Measurements from ENCODE around the gene WDR93.
A peak's percentile ranks its signal among the peaks of the same experiment; 100 is the strongest.

The WDR93 gene

DNA sequence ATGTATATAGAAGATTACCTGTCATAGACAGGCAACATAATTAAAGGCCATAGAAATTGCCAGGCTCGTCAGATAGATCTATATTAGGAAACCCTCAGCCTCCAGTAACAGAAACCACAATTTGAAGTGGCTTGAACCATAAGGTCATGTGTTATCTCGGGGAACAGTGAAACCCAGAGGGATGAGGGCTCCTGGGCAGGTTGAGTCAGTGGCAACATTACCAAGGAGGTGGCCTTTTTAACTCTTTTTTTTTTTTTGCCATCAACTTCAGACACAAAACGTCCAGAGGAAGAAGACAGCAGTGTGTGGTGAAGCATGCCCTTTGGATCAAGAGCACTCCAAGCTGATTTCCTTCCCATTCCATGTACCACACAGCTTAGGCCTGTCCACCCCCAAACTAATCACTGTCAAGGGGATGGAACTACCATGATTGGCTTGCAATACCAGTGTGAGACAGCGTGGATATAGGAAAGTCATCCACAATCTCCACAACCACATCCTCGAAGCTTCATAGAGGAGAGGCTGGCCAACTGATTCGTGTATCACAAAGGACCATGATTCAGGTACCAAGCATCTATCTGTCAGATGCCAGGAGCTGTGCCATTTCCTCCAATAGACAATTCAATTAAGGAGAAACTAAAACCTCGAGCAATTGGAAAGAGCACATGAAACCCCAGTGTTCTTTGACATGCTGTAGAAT, 34.3 kb upstream of the WDR93 start:
- H3K4me3 ChIP-seq, result no peak overlapping the region
- H3K36me3 ChIP-seq (ENCODE audit: insufficient read depth, low read length), result peaks cover 14% of the 10 kb centered on the region; the same call in 1 of the 2 replicates
- peak overlapping the region; percentile 86 for H3K27ac ChIP-seq
- no peaks in the 10 kb centered on the region for H3K9me3 ChIP-seq (ENCODE audit: low read depth, low read length)
- TF ChIP-seq EZH2 (IDR thresholded peaks at IDR 0.05), result no peak
- TF ChIP-seq POLR2AphosphoS5 (IDR thresholded peaks at IDR 0.05; ENCODE audit: borderline replicate concordance, low read depth, low read length), result no peak
- TF ChIP-seq FOXP2 (optimal IDR thresholded peaks at IDR 0.05; ENCODE audit: control extremely low read depth, extremely low read length, insufficient read depth), result no peak
- no peak for DNase-seq (ENCODE audit: low read depth, low spot score)
- peak overlapping the region; percentile 42 for H3K9ac ChIP-seq (ENCODE audit: insufficient read length)

DNA sequence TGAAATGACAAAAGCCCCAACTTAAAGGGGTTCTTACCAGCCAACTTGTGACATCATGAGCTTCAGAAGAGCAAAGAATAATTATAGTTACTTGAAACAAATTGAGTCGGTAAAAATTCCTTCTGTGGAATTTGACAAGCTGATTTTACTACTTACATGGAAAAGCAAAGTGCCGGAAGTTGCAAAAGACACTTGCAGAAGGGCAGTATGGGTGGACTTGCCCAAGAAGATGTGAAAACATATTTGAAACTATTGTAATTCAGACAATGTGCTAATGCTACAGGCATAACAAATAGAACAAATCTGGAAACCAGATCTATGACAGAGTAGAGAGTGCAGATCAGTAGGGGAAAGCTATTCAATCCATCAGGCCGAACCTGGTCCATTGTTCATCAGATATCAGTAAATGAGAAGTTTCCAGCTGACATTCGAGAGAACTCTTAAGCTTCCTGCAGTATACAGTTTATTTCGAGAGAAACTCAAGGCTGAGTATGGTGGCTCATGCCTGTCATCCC, 32.9 kb upstream of the WDR93 start:
- Histone ChIP-seq H3K36me3 (ENCODE audit: insufficient read depth, low read length) (peaks cover under 1% of the 10 kb centered on the region; the same call in 1 of the 2 replicates), H3K4me3 (no peak overlapping the region), H3K27ac (peak overlapping the region; percentile 60), H3K9ac (ENCODE audit: insufficient read length) (peak overlapping the region; percentile 3), H3K9me3 (ENCODE audit: low read depth, low read length) (no peaks in the 10 kb centered on the region)
- TF ChIP-seq EZH2 (IDR thresholded peaks at IDR 0.05), result no peak
- TF ChIP-seq POLR2AphosphoS5 (IDR thresholded peaks at IDR 0.05; ENCODE audit: borderline replicate concordance, low read depth, low read length), result no peak
- TF ChIP-seq FOXP2 (optimal IDR thresholded peaks at IDR 0.05; ENCODE audit: control extremely low read depth, extremely low read length, insufficient read depth), result no peak
- DNase-seq (ENCODE audit: low read depth, low spot score), result no peak

DNA sequence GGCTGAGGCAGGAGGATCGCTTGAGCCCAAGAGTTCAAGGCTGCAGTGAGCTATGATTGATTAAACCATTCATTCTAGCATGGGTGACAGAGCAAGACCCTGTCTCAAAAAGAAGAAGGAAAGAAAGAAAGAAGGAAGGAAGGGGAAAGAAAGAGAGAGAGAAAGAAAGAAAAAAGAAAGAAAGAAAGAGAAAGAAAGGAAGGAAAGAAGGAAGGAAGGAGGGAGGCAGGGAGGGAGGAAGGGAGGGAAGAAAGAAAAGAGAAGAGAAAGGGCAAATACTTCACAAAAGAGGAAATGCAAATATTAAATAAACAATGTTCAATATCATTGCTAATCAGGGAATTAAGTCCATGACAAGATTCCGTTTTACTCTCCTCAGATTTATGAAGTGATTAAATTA, 31.3 kb upstream of the WDR93 start:
- no peak overlapping the region for H3K4me3 ChIP-seq
- TF ChIP-seq FOXP2 (optimal IDR thresholded peaks at IDR 0.05; ENCODE audit: control extremely low read depth, extremely low read length, insufficient read depth), result no peak
- no peak for TF ChIP-seq POLR2AphosphoS5 (IDR thresholded peaks at IDR 0.05; ENCODE audit: borderline replicate concordance, low read depth, low read length)
- TF ChIP-seq EZH2 (IDR thresholded peaks at IDR 0.05), result no peak
- no peaks in the 10 kb centered on the region for H3K9me3 ChIP-seq (ENCODE audit: low read depth, low read length)
- no peak for DNase-seq (ENCODE audit: low read depth, low spot score)
- no peak overlapping the region for H3K9ac ChIP-seq (ENCODE audit: insufficient read length)
- H3K36me3 ChIP-seq (ENCODE audit: insufficient read depth, low read length), result no peaks in the 10 kb centered on the region
- H3K27ac ChIP-seq, result peak overlapping the region; percentile 40; the same call in 1 of the 2 replicates

DNA sequence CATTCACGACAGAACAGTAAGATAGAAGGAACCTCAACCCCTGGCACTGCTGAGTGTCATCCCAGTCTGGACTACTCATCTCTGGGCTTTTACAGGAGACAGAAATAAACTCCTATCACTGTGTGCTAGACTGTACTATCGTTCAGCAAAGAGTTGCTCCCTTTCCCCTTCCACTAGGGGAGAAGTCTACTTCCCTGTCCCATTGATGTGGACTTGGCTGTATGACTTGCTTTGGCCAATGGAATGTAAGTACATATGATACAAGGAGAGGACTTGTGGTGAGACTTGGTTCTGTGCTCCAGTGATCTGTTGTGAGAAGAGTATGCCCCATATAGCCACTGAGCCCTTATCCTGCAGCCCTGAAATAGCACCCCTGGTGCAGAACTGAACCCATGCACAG, 30.1 kb upstream of the WDR93 start:
- no peak overlapping the region for H3K4me3 ChIP-seq
- no peak overlapping the region for H3K27ac ChIP-seq
- no peaks in the 10 kb centered on the region for H3K36me3 ChIP-seq (ENCODE audit: insufficient read depth, low read length)
- H3K9ac ChIP-seq (ENCODE audit: insufficient read length), result no peak overlapping the region
- H3K9me3 ChIP-seq (ENCODE audit: low read depth, low read length), result no peaks in the 10 kb centered on the region
- DNase-seq (ENCODE audit: low read depth, low spot score), result no peak
- TF ChIP-seq EZH2 (IDR thresholded peaks at IDR 0.05) (no peak), FOXP2 (optimal IDR thresholded peaks at IDR 0.05; ENCODE audit: control extremely low read depth, extremely low read length, insufficient read depth) (no peak), POLR2AphosphoS5 (IDR thresholded peaks at IDR 0.05; ENCODE audit: borderline replicate concordance, low read depth, low read length) (no peak)

DNA sequence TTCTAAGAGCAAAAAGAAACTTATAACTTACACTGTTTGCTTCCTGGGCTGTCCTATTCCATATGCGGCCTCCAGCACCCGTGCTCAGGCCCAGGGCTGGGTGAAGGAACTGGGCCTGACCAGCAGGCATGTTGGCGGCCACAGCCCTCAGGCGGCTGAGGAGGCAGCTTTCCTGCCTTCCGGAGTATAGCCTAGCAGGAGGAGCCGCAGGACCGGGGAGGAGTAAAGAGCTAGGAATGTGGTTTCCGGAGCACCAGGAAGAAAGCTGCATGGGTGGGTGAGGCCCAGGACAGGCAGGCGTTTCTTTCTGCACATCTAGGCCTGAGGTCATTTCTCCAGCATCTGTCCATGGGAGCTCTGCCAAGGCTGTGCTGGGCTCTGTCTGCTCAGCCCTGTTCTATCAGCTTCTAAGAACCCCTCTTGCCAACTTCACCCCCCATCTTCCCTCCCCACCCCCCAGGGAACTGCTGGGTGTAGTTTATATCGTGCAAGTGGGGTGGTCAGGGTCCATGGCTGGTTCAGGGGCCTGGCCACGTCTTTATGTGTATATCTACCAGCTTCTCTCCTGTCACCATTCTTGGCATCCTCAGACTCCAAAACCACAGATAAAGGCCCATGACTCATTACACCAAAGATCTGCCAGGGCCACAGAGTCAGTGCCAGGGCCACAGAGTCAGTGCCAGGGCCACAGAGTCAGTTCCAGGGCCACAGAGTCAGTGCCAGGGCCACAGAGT, 27.6 kb upstream of the WDR93 start:
- Histone ChIP-seq H3K9me3 (ENCODE audit: low read depth, low read length) (no peaks in the 10 kb centered on the region), H3K27ac (peak overlapping the region; percentile 94), H3K4me3 (peak overlapping the region; percentile 64), H3K36me3 (ENCODE audit: insufficient read depth, low read length) (no peaks in the 10 kb centered on the region), H3K9ac (ENCODE audit: insufficient read length) (peak overlapping the region; percentile 67)
- TF ChIP-seq POLR2AphosphoS5 (IDR thresholded peaks at IDR 0.05; ENCODE audit: borderline replicate concordance, low read depth, low read length) (peak; percentile 62), FOXP2 (optimal IDR thresholded peaks at IDR 0.05; ENCODE audit: control extremely low read depth, extremely low read length, insufficient read depth) (no peak), EZH2 (IDR thresholded peaks at IDR 0.05) (no peak)
- peak; percentile 37 for DNase-seq (ENCODE audit: low read depth, low spot score)

DNA sequence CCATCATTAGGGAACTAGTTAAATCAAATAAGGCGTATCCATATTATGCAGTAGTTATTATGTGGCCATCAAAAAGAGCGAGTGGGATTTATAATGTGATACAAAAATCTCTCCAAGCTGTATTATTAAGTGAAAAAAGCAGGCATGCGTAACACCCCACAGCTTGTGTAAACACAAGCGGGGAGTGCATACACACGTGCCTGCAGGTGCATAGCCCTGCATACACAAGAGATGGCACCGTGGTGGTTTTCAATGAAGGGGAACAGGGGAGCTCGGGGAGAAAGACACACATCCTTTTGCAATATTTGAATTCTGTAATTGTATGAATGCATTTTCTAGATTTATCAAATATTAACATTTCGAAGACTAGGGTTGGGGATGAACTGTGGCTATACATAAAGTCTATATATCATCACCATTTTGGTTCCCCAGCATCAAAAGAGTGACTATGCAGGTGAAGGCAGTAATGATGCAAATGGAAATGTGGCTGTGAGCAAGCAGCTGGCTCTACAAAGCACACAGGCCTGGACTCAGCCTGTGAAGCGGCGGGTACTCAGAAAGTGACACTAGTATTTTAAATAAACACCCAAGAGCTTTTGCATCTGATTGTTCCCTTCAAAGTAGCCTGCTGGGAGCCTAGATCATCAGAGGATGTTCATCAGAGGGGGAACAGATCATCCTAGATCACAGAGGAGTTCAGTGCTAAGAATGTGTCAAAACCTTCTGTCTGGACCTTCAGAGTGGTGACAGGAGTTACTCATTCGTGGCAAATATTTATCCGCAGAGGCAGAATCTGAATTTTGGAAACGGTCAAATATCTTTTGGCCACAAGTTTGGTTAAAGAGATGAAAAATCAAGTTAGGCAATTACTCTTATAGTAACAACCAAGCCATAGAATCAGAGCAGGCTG, 25.9 kb upstream of the WDR93 start:
- peak overlapping the region; percentile 73 for H3K27ac ChIP-seq
- peak overlapping the region; percentile 57 for H3K9ac ChIP-seq (ENCODE audit: insufficient read length)
- no peaks in the 10 kb centered on the region for H3K9me3 ChIP-seq (ENCODE audit: low read depth, low read length)
- H3K36me3 ChIP-seq (ENCODE audit: insufficient read depth, low read length), result no peaks in the 10 kb centered on the region
- H3K4me3 ChIP-seq, result no peak overlapping the region
- TF ChIP-seq EZH2 (IDR thresholded peaks at IDR 0.05) (no peak), FOXP2 (optimal IDR thresholded peaks at IDR 0.05; ENCODE audit: control extremely low read depth, extremely low read length, insufficient read depth) (no peak)
- no peak for DNase-seq (ENCODE audit: low read depth, low spot score)

DNA sequence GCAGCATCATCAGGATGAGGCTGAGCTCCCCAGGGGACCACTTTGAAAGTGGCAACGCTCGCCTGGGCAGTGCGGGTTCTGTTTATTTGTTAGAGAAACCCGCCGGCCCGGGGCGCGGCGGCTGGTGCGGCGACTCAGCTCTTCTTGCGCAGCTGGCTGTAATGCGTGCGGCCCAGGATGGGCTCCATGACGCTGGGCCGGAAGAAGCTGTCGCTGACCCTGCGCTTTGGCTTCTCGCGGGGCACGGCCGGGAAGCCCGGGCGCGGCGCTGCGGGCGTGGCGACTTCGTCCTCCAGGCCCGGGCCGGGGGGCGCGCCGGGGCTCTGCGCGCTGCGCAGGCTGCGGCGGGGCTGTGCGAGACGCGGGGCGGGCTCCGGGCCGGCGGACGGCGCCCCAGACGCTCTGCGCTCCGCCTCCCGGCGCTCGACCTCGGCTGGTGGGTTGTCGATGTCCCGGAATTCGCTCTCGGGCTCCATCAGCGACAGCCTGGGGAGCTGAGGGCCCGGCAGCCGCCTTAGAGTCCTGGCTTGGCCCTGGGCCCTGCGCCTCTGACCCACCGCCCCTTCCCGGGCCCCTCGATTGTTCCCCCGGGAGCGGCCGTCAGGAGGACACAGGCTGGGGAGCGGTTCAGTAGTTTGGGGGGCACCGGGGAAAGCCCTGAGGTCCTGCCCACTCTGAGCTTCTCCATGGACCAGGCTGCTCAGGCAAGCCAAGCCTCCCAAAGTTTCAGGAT, 25.0 kb upstream of the WDR93 start:
- Histone ChIP-seq H3K36me3 (ENCODE audit: insufficient read depth, low read length) (no peaks in the 10 kb centered on the region), H3K4me3 (no peak overlapping the region), H3K9me3 (ENCODE audit: low read depth, low read length) (no peaks in the 10 kb centered on the region), H3K27ac (no peak overlapping the region), H3K9ac (ENCODE audit: insufficient read length) (no peak overlapping the region)
- TF ChIP-seq EZH2 (IDR thresholded peaks at IDR 0.05) (no peak), POLR2AphosphoS5 (IDR thresholded peaks at IDR 0.05; ENCODE audit: borderline replicate concordance, low read depth, low read length) (no peak), FOXP2 (optimal IDR thresholded peaks at IDR 0.05; ENCODE audit: control extremely low read depth, extremely low read length, insufficient read depth) (no peak)
- no peak for DNase-seq (ENCODE audit: low read depth, low spot score)
